Stimulated activated CD4-positive, alpha-beta T cell treated with anti-CD3 and anti-CD28 coated beads, Interleukin-12 subunit alpha, Interleukin-12 subunit beta, amount 100 ng/mL, for 48 hours (primary cell): ENCODE data around the gene KCNC4.

Experiments used
- DNase-seq, 3 donors: peaks; one replicate each; pipeline ENCODE4 v3.0.0-alpha.2; 2020; ENCODE audit warnings: low read depth in 2 of 3, low spot score in 1 of 3

The KCNC4 gene

DNA sequence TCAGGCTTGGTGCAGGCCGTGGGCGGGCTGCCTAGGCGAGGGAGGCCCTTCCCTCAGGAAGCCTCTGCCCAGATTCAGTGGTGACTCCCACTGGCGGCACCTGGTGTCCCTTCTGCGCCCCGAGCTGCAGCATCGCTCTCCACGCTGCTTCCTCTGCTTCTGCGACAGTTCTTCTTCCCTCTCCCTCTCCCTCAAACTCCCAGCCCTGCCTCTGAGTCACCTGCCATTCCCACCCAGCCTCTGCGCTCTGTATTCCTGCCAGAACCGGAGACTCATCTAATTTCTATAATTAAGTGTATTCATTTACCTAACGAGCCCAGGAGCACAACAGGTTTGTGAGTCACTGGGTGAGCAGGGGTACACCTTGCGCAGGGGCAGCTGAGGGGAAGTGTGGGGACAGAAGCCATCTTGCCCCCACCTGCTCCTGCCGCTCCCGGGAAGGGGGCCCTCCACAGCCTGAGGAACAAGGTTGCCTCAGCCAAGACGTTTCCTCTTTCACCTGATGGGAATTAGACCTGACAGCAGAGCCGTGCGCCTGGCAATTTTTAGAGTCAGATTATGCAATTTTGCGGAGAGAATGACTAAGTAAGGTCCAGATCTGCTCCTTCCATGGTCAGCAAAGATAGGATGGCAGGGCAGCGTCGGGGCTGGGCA is 19.4 kb downstream of the KCNC4 start:
- DNase-seq: no peak

DNA sequence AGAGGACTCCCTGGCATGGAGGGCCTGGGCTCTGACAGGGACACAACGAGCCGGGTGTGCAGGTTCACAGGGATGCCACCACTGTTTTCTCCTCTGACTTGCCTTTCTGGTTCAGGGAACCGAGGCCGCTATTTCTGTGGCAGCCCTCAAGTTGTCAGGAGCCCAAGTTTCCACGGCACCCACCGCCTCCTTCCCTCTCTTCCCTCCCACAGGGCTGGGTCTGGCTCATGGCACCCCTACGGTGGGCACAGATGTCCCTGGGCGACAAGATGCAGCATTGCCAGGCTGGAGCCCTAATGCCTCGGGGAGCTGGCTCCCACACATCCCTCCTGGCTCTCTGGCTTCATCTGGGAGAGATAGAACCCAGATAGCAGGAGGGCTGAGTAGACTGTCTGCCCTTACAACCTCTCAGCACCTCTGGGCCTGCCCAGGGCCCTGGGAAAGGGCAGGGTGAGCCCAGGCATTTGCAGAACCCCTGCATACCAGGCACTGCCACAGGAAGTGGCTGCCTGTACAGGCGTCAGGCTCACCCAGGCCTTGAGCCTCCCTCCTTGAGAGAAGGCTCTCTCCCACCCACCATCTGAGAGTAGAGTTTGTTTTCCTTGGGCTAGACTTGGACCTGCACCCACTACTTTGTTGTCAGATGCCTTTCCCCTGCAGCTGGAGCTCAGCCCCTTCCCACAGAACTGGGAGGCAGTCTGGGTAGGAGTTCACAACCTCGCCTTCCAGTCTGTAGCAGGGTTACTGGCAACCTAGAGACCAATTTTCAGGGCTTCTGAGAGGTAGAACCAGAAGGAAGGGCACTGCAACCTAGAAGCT is 20.5 kb downstream of the KCNC4 start:
- DNase-seq: no peak

GRCh38 chr1:110233861-110234260 is 23.7 kb downstream of the KCNC4 start:
- DNase-seq: no peak

DNA sequence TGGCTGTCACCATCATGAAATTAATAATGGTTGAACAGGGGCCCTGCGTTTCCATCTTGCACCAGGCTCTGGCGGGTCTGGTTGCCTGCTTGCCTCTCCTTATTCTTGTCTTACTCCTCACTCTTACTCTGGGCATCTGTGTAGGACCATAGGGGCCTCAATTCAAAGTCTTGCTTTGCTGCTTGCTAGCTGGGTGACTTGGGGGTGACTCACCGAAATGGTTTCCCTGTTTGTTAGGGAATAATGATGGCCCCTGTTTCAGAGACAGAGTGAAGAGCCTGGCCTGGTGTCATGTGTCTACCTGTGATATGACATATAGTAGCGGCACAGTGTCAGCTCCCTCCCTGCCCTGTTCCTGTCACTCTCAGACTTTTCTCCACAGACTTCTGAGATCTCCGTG is 24.6 kb downstream of the KCNC4 start:
- DNase-seq: no peak

GRCh38 chr1:110235181-110235833 is 25.2 kb downstream of the KCNC4 start:
- DNase-seq: no peak

DNA sequence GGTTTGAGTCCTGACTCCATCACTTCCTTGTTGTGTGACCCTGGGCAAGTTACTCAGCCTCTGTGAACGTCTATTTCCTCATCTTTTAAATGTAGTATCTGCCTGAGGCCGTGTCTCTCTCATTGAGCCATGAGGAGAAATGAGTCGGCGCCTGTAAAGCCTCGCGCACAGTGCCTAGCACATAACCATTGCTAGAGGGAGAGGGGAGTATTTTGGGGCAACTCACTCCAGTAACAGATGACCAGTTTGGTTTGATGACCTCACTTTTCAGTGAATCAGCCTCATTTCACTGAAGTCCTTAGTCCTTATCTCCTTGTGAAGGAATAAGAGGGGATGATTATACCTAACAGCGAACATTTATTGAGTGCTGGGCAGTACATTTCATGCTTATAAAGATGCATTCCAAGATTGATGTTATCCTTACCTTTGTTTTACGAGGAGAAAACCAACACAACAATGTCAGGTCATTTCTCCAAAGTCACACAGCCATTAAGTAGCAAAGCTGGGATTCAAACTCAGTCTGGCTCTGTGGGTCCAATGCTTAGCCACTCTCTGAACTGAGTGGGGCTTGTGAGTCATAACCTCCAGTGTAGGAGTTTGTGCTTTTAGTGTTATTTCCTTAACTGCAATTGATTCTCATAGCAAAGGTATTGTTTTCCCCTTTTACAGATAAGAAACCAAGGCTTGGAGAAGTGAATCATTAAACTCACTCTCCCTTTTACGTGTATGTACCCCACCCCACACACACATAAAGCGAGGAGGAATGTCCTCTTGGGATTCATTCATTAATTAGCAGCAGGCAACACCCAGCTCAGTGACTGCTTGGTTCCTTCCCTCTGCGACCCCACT is 25.9 kb downstream of the KCNC4 start:
- DNase-seq: peak; percentile 45 to 65 (median 61)

GRCh38 chr1:110237386-110238152 is 27.5 kb downstream of the KCNC4 start:
- DNase-seq: no peak

- no peak for DNase-seq
Measured at GRCh38 chr1:110239441-110240430, 29.6 kb downstream of the KCNC4 start.

DNA sequence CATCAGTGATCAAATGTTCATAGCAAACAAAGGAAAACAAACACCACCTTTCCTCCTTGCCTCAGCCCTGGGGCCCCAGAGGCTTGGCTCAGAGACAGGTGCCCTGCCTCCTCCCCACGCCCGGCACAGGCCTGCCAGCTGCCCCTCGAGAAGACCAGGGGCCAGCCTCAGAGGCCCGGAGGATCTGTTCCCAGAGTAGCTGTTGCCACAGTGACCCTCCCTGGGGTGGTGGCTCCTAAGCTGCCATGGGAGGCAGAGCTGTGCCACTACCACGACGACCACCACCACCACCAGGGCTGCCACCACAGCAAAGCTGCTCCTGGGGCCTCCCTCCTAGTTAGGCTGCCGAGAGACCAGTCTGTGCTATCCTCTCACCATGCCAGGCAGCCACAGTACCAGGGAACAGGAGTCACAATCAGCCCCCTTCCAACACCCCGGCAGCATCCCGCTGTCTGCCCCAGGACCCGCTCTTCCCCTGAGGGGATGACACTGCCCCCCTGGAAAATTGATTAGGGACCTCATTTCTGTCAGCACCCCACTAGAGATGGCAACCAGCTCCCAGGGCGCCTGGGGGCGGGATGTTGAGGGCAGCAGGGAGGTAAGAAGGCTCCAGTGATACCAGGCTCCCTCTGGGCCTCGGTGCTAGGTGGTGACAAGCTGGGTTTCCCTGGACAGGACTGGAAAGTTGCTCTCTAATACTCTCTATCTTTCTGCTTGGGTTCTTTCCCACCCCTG is 30.5 kb downstream of the KCNC4 start:
- no peak for DNase-seq

DNA sequence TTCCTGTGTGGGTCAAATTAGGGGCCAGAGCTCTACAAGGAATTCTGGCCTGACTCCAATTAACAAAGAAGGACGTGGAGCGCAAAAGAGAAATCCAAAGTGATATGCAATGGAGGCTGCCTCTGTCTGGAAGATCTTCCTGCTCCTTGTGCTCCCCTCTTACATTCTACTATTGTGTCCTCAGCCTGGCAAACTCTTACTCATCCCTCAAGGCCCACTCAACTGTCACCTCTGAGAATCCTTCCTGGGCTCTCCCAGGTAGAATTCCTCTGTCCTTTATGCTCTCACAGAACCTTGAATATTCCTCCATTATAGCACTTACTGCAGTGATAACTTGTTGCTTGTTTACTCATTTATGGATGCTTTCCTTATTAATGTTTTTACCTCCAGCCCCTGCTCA is 31.4 kb downstream of the KCNC4 start:
- DNase-seq: no peak

- DNase-seq: no peak
Measured at GRCh38 chr1:110242062-110242461, 31.9 kb downstream of the KCNC4 start.

GRCh38 chr1:110242731-110243130 is 32.6 kb downstream of the KCNC4 start:
- DNase-seq: no peak

DNA sequence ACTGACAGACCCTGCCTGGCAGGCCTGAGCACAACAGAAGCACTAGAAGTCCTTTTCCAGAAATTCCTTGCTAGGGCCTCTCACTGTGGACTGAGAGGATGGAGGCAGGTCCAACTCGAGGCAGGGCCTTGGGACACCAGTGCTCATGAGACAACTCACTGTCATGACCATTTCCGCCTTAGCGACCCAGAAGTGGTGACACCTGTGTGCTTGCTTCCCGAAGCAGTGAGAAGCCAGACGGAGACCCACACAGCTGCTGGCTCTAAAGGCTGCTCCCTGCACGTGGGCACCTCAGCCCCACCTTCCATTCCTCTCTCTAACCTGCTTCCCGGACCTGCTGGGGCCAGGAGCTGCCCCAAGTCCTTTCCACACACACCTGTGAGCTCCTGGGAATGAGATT is 33.0 kb downstream of the KCNC4 start:
- DNase-seq: no peak

DNA sequence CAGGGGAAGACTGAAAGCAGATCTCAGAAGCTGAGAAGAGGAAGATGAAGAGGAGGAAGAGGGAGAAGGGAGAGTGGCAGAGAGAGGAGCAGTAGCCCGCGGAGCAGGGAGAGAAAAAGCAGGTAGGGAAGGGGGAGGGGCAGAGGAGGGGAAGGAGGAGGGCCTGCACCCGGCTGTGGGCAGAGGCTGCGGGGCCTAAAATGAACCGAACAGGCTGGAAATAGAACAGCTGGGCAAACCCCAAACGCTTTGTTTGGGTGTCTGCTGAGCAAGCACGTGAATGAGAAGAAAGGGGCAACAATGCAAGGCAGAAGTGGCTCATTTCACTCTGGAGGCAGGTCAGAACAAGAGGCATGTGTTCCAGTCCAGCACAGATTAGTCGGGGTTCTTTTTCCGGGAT is 33.5 kb downstream of the KCNC4 start:
- no peak for DNase-seq

DNA sequence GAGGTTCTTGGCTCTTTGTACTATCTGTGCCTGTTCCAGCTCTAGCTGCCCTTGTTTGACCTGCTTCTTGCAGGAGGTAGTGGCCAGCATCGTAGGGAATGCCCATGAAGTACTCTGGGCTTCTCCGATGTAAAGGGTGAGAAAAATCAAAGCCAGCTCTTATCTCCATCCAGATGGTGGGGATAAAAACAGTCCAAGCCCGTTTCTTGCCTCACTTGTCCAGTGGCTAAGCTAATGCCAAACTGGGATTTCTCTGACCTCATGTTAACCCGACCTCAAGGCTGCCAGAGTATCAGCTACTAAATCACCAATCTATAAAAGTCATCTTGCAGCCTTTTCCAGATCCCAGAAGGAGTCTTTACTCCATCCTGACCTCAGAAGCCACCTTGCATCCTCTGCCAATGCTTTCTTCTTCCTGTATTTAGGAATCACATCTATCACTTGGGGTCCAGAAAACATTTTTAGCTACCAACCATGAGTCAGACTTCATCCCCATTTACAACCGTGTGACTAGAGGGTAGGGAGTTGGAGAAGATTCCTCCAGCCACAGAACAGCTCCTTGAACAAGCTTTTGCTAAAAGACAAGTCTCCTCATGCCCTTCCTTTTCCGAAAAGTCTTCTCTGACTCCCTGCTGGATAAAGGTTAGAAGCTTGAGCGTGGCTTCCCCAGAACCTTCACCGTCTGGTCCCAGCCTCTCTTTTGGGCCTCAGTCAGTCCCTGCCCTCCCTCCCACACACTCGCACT is 35.9 kb downstream of the KCNC4 start:
- DNase-seq: no peak

- no peak for DNase-seq
Measured at GRCh38 chr1:110248746-110249145, 38.6 kb downstream of the KCNC4 start.

GRCh38 chr1:110249256-110249655 is 39.1 kb downstream of the KCNC4 start:
- no peak for DNase-seq

GRCh38 chr1:110250008-110250407 is 39.9 kb downstream of the KCNC4 start:
- no peak for DNase-seq
